ENCODE results near the gene CYTH1.

CYTH1 gene

DNA sequence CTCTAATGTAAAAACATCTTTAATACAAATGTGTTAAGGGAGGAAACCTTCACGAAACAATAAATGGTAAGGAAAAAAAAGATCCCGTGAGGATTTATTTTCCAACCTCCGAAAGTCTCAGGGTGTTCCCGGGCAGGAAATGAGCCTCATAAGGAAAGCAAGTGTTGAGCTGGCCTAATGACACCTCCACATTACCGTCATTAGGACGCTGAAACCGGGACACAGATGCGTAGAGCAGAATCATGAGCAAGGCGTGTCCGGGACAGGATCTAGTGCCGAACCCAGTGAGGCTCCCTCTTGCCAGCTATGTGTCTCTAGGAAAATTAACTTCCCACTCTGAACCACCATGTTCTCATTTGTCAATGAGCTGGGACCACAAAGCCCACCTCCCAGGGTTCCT, 22.7 kb upstream of the CYTH1 start:
- DNase-seq (ENCODE audit: low read depth in 2 of 2): no peak

DNA sequence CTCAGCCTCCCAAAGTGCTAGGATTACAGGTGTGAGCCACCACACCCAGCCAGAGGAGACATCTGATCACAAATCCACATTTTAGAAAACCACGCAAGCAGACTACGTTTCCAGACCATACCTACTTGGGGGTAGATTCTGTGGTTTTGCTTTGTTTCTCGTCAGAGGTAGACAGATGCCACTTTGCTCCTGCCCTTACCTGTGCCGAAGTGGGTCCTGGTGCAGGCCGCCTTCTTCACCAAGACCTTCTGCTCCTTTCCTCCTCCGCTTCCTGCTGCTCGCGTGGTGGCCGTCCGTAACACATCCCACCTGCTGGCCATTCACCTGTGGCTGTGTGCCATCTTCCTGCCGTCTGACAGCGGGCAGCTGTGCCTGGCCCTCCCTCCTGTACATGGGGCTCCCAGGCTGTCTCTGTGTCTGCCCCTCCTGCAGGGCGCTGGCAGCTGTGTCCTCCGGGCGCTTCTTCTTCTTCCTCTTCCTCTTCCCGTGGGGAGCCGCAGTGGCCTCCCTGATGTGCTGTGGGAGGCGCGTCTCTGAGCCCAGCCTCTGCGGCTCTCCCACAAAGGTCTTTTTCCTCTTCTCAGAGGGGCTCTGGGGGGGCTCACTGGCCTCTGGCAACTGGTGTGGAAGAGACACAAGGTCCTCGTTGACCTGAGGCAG, 21.2 kb upstream of the CYTH1 start:
- DNase-seq (ENCODE audit: low read depth in 2 of 2): no peak

DNA sequence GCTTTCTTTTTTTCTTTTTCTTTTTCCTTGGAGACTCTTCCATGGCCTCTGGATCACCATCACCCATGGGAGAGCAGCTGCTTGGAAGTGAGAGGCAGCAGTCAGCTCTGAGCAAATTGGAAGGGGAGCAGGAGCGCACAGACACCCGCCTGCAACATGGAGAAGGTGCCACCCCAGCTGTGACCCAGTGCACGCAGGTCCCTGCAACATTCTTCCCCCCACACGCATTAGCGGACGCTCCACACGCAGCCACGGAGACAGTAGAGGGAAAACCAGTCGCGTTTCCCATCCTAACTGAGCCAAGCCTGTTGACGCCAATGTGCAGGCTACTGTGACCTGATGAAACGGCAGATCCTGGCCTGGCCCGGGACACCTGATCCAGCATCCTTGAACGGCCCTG, 20.4 kb upstream of the CYTH1 start:
- no peak for DNase-seq (ENCODE audit: low read depth in 2 of 2)

DNA sequence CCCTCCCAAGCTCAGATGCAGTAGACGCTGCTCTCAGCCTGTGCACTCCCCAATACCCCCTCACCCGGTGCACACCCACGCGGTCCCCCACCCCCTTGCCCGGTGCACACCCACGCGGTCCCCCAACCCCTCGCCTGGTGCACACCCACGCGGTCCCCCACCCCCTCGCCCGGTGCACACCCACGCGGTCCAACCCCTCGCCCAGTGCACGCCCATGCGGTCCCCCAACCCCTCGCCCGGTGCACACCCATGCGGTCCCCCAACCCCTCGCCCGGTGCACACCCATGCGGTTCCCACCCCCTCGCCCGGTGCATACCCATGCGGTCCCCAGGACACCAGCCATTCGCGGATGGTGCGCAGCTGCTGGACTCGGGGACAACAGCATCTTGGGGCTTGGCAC, 19.9 kb upstream of the CYTH1 start:
- no peak for DNase-seq (ENCODE audit: low read depth in 2 of 2)

DNA sequence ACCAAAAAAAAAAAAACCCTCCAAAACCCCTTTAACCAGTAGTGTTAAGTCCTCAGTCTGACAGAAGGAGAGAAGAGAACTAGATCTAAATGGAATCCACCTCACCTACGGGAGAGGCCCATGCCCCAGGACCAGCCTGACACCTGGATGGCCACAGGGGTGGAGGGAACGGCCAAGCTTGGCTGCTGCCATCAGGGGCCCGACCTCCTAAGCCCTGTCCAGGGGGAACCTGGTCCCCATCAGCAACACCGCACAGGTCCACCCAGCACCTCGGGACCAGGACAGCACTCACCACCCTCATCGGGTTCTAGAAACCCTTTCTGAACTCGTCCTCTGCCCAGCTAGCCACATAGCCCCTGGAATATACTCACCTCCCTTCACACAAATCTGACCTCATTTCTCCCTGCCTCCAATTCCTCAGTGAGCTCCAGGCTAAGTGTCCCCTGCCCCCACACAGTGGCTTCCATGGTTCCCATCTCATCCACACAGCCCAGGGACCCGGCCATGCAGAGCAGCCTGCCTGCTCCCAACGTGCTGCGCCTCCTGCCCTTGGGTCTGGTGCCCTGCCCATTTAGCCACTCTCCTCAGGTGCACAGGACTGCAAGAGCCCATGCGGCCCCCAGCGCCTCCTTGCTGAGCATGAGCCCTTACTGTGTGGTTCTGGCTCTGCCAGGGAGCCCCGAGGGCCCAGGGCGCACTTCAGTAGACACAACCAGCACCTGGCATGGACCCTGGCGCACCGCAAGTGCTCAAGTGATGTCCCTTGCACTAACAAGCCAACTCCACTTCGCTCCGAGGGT, 18.3 kb upstream of the CYTH1 start:
- no peak for DNase-seq (ENCODE audit: low read depth in 2 of 2)

DNA sequence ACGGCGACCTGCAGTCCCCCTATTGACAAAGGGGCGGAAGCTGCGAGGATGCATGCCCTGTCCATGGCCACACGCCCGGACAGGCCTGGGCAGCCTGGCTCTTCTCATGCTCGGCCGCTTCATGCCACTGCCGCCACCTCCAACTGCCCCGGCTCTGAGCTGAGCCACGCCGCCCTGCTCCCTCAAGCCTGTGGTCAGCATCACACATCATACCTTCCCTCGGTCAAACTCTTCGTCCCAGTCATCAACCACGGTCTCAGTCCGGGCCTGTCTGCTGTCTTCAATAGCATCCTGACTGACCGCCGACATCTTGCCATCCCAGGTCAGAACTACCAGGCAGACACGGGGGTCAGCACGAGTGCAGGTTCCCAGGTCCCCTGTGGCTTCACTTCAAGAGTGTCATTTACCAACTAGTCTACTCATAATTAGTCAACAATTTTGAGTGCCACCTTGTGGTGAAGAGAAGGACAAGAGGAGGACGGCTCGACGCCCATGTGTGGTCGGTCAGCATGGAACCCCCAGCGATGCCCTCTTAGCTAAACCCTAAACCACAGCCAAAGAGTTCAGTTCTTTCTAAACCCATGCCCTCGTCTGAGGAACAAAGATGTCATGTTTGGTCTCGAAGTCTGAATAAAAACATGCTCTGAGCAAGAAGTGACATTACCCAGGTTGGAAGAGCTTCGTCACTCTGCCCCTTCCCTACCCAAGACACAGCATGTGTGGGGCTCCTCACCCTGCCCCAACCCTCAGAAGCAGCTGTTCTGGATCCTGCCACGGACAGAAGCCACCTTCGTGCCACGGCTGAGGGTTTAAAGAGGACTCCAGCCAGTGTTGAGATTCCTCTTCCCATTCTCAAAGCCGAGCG, 16.9 kb upstream of the CYTH1 start:
- DNase-seq (ENCODE audit: low read depth in 2 of 2): no peak

DNA sequence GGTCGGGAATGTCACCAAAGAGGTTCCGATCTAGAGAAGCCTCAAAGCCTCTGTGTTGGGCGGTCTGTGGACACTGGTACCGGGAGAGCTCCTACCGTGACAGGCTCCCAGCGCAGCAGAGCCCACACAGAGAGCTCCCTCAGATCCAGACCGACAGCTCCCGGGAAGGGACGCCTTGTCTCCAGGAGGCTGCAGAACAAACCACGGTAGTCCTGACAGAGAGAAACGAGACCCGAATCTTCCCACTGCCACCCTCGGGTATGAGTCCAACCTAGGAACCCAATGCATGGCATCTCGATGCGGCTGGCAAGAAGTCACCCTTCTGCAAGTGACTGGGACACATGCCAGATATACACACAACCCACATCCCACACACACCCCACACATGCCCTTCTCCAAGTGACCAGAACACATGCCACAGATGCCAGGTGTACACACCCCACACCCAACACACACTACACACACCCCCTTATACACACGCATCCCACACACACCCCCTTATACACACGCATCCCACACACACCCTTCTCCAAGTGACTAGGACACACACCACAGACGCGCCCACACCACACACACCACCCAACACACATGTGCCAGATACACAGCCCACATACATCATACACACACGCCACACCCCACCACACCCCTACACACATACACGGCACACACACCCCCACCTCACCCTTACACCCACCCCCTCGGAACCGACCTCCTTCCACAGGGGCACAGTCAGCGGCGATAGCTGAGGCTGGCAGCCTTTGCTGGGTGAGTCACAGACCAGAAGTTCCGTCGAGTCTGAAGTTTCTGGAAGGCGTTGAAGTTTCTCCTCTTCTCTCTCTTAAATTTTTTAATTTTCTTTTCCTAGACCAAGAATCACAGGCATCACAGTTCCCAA, 15.9 kb upstream of the CYTH1 start:
- DNase-seq (ENCODE audit: low read depth in 2 of 2): no peak

DNA sequence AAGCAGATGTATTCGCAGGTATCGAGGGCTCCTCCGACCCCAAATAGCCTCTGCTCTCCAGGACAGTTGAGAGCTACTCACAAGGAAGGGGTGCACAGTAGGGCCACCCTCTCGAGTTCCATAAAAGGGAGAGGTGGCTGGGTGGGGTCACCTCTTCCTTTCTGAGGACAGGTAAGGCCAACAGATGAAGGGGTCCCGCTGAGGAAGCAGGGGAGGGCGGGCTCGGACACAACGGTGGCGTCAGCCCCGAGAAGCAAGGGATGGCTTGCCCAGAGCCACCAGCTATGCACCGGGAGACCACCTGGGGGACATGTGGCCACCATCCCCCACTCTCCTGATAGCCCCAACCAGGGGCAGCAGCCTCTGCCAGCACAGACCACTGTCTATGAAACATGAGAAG, 15.1 kb upstream of the CYTH1 start:
- no peak for DNase-seq (ENCODE audit: low read depth in 2 of 2)

DNA sequence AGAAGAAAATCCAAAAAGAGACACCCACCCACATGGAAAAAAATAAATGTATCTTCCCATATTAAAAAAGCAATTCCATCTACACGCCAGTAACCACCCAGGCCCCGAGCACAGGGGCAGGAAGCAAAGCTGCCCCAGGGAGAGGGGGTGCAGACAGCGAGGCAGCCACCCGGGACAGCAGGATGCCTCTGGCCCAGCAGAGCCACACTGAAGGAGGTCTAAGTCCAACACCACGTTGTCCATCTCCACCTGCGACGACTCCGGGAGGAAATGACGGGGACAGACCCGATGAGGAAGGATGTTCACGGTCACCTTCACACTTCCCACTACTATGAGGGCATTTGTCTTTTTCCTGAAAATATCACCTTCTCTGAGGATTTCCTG, 14.4 kb upstream of the CYTH1 start:
- no peak for DNase-seq (ENCODE audit: low read depth in 2 of 2)

DNA sequence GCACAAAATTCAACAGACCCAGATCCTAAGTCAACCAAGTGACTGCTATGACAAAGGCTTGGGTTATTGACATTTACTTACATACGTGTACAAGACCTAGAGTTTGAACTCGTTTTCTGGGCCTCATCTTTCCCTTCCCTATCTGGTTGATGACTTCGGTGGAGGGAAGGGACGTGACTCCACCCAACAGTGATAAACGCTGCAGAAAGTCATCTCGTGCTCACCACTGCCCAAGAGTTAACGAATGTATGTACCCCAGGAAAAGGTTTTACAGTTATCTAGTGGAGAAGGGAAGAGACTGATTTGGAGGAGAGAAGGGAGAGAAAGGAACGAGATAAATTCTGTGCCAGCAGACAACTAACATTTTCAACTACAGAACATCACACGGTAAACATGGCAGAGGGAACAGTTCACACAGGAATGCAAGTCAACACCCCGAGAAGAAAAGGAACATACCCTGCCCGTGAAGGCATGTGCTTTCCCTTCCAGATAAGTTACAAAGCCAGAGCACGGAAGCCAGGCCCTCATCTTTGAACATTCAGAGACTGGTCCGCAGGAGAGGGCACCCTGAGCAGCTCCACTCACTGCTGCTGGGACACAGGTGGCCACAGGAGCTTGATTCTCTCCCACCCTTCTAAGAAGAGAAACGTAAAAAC, 13.9 kb upstream of the CYTH1 start:
- DNase-seq (ENCODE audit: low read depth in 2 of 2): no peak

DNA sequence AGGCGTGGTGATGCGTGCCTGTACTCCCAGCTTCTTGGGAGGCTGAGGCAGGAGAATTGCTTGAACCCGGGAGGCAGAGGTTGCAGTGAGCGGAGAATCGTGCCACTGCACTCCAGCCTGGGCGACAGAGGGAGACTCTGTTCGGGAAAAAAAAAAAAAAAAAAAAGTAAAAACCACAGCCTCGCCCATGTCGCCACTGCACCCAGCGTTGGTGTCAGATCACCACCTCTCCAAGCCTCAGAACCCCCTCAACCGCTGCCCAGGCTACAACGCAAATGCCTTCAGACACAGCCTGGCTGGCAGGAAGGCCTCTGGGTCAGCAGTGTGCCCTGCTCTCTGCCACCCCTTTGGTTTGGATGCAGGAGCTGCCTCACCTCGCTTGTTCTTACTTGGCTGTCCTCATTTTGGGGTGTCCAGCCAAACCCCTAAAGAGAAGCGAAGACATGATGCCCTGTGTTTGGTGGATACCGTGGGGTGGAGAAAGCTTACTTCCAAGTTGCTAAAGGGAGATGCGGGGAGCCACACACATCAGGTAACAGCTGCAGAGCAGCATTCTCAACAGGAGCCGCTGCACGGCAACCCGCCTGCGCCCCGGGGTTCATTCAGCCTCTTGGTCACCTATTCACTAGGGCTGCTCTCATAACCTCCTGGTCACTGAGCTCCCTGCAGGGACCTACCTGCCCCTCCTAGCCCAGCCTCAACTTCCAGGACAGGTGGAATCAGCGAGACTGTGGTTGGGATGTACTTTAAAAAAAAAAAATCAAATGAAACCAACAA, 13.0 kb upstream of the CYTH1 start:
- no peak for DNase-seq (ENCODE audit: low read depth in 2 of 2)

DNA sequence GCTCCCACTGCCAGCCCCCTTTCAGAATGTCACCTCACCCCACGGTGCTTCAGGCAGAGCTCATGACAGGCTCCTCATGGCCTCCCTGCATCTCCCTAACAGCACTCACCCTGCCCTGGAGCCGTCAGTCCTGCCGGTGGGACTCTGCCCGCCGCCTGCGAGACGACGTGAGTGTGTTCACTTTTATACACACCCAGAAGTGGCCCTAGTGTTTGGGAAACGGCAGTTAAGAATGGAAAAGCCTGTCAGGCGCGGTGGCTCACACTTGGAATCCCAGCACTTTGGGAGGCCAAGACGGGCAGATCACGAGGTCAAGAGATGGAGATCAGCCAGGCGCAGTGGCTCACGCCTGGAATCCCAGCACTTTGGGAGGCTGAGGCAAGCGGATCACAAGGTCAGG, 12.3 kb upstream of the CYTH1 start:
- DNase-seq (ENCODE audit: low read depth in 2 of 2): no peak

DNA sequence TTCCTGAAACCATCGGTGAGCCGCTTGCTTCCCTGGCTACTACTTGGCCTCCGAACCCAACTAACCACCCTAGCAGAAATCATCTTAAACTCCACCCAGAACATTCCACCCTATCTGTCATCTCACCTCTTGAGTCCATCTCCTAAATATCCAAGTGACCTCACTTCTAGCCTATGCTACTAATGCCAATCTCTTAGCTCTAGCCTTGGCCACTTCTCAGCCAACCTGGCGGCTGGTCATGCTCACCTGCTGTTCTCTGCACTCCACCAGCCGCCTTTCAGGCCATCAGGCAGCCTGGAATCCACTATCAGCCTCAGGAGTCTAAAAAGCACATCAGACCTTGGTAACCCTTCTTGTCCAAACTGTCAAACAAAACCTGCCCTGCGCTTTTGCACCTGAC, 11.9 kb upstream of the CYTH1 start:
- no peak for DNase-seq (ENCODE audit: low read depth in 2 of 2)

DNA sequence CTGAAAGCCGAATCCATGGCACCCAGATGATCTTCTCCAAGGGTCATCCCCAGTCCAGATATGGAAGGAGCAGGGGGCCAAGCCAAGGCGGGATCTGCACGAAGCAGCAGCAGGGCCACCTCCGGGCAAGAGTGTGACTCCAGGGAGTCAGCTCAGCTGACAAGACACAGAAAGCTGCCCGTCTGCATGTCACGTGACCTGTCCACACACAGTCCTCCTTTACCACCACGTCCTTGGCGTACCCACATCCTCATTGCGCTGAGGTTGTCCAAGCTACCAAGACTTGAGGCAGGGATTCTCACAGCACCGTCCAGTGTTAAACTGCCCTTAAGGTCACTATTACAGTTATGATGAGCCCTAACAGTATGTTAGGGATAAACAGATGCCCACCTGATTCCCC, 11.3 kb upstream of the CYTH1 start:
- no peak for DNase-seq (ENCODE audit: low read depth in 2 of 2)

DNA sequence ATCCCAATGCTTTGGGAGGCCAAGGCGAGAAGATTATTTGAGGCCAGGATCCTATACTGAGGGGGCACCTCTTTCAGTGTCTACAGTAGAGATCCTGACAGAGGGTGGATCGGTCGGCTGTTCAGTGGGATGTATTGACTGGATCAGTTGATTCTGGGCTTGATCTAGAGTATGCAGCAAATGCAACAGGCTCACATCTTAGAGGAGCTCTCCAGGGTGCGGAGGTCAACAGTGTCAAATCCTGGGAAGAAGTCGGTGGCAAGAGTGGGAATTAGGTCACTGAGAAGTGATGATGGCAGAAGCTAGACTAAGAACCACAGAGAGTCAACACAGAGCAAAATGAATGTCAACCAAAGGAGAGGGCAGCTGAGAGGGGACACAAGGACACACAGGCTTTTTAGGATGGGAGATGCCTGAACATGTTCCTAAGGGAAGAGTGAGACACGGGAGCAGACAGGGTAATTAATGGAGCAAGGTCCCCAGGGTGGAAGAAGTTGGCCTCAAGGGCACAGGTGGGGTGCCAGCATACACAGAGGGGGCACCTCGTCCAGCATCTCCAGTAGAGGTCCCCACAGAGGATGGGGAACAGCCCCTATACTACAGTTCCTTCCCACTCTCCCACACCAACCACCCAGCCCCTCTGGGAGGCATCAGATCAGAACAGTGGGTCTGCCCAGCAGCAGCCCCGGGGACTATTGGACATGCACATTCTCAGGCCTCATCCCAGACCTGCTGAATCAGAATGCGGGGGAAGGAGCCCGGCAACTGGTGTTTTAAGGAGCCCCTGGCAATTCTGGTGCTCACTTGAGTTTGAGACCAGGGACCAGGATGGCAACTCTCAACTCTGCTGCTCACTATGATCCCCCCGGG, 10.0 kb upstream of the CYTH1 start:
- no peak for DNase-seq (ENCODE audit: low read depth in 2 of 2)

DNA sequence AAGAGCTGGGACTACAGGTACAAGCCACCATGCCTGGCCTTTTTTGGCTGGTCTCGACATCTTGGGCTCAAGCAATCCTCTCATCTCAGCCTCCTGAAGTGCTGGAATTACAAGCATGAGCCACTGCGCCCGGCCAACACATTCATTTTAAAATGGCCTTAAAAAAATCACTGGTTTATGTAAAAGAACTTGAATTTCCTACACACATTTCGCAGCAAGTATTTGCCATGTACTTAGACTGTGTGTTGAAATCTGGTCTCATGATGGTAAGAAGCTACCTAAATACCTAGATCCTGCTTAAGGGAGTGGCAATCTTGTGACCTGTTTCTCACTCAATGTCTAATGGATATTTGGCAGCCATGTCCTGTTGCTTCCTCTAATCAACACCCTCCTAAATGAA, 8.5 kb upstream of the CYTH1 start:
- no peak for DNase-seq (ENCODE audit: low read depth in 2 of 2)

DNA sequence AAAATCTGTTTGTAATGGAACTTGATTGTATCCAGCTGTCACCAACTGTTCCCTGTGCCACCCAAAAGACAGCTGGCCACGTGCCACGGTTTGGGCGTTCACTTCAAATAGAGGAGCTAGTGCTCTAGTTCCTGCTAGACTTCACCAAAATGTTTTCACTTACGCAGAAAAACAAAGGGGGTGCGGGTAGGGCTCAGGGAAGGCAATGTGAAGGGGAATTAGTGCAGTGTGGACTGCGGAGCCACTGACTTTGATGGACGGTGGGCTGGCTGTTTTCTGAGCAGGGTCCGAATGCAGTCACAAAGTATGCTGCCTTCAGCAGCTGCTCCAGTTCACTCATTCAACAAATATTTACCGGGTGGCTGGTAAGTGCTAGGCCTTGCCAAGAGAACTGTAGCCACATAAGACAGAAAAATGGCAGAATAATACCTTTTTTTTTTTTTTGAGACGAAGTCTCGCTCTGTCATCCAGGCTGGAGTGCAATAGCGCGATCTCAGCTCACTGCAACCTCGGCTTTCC, 7.6 kb upstream of the CYTH1 start:
- DNase-seq (ENCODE audit: low read depth in 2 of 2): no peak

DNA sequence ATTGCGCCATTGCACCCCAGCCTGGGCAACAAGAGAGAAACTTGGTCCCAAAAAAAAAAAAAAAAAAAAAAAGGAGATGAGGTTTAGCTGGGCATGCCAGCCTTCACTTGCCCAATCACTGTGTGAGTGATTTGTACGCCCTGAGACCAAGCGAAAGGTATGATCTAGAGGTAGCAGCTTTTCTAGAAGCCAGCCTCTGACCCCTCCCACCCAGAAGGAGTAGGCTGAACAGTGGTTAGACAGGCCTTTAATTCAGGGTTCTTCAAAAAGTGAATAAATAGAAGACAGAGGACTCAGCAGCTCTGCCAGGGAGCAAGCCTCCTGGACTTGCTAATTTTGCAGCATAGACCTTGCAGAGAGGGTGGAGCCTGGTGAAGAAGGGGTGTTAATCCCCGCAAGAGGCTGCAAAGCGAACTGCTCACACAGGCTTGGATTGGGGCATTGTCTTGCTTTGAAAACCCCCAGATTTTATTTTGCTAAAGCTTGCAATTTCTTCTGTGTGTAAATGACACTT, 7.1 kb upstream of the CYTH1 start:
- DNase-seq (ENCODE audit: low read depth in 2 of 2): no peak

DNA sequence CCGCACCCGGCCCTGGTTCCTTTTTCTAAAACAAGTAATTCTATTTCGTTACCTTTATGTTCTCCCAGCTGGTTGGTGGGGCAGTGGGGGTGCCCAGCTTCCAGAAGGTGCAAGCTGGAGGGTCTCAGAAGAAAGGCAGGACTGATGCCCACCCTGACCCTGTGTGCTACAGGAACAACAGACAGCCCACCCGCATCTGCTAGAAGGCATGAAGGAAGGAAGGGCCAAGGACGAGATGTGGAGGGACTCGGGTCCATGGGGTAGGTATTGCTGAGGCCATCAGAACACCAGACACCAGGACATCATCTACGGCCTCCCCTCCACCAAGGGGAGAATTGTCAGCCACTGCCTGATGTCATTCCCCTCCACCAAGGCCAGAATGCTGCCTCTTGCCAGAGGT, 6.4 kb upstream of the CYTH1 start:
- no peak for DNase-seq (ENCODE audit: low read depth in 2 of 2)

Data from activated CD4-positive, alpha-beta T cell treated with anti-CD3 and anti-CD28 coated beads for 24 hours (primary cell).